Muscle layer of duodenum (tissue), 2 donors: Measurements from ENCODE around the gene SLC35G2.

Source experiments
- H3K27ac ChIP-seq: one replicate; pipeline ENCODE4 v1.7.0; 2013; ENCODE audit warnings: mild to moderate bottlenecking, low read length
- H3K27me3 ChIP-seq: one replicate; pipeline ENCODE4 v1.7.0; 2013; ENCODE audit warnings: low read depth, mild to moderate bottlenecking, control low read depth, low read length
- H3K36me3 ChIP-seq, 2 donors: one replicate each; pipeline ENCODE4 v1.7.0; 2013; ENCODE audit warnings: low read length in 2 of 2, control low read depth in 1 of 2, mild to moderate bottlenecking in 1 of 2; ENCODE audit not compliant: insufficient read depth in 2 of 2, control insufficient read depth in 1 of 2
- H3K4me1 ChIP-seq, 2 donors: one replicate each; pipeline ENCODE4 v1.7.0; 2013; ENCODE audit warnings: low read length in 2 of 2, mild to moderate bottlenecking in 2 of 2, control low read depth in 1 of 2, moderate library complexity in 1 of 2; ENCODE audit not compliant: insufficient read depth in 2 of 2, control insufficient read depth in 1 of 2
- H3K4me3 ChIP-seq, 2 donors: one replicate each; pipeline ENCODE4 v1.7.0; 2013; ENCODE audit warnings: low read length in 2 of 2, low read depth in 1 of 2, mild to moderate bottlenecking in 1 of 2
- H3K9me3 ChIP-seq, 2 donors: one replicate each; pipeline ENCODE4 v1.7.0; 2013; ENCODE audit warnings: low read length in 2 of 2, control low read depth in 1 of 2, mild to moderate bottlenecking in 1 of 2; ENCODE audit not compliant: control insufficient read depth in 1 of 2
- donor health status: healthy.

The SLC35G2 gene

DNA sequence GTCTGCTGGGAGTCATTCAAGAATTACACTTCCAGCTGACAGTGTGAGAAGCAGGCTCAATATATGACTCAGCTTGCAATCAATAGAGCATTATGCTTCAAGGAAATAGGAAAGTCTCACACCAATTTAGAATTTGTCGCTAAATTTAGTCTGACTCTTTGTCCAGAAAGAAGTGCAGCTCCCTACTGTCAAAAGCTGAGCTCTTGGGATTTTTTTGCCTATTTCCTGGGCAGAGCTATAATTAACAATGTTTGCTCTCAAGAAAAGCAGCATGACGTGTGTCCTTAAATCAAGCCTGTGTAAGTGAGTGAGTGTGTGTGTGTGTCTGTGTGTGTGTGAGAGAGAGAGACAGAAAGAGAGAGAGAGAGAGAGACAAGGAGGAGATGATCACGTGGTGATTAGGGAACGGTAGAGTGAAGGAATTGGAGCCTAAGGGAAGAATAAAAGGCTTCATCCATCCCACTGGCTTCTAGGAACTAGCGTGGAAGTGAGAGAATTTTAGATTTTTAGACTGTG lies 16.4 kb upstream of the SLC35G2 start:
- H3K9me3 ChIP-seq = no peaks in the 10 kb centered on the region

DNA sequence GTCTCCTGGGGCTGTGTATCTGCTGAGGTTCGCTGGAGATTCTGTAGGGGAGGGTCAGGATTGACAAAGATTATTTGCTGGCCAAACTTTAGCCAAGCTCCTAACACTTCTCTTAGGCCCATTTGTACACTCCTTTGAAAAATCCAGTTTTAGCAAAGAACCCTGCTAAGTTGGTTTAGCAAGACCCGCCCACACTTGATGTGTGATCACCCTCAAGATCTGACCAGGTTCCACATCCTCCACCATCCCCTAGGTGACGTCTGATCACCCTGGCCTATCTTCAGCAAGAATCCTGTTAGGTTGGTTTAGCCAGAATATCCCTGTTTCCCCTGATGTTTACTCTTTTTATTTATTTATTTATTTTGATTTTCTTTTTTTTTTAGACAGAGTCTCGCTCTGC lies 14.8 kb upstream of the SLC35G2 start:
- H3K27me3 ChIP-seq = no peaks in the 10 kb centered on the region
- H3K9me3 ChIP-seq = no peaks in the 10 kb centered on the region

More for the DNA sequence above, 16.4 kb upstream of the SLC35G2 start:
- Histone ChIP-seq H3K36me3 (no peaks in the 10 kb centered on the region), H3K4me3 (no peak overlapping the region), H3K4me1 (peaks cover 4 to 10% of the 10 kb centered on the region in 2 donors), H3K27ac (peak overlapping the region; percentile 11), H3K27me3 (no peaks in the 10 kb centered on the region)

DNA sequence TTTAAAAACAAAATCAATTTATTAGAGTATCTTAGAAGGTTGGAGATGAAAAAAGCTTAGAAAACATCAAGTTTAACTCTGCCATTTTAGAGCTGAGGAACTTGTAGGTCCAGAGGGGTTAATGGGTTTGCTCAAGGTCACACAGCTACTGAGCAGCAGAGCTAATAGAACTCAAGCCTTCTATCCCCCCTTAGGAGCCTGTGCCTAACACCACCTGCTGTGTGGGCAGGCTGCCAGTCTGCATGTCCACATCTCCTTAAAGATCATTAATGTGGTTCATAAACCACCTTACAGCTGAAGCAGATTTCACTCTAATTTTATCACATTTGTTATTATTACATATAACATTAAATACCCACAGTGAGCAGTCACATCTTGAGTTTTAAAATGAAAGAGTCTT lies 14.1 kb upstream of the SLC35G2 start:
- Histone ChIP-seq H3K4me1 (peaks cover 4 to 10% of the 10 kb centered on the region in 2 donors), H3K9me3 (no peaks in the 10 kb centered on the region), H3K27ac (no peak overlapping the region), H3K27me3 (no peaks in the 10 kb centered on the region), H3K4me3 (no peak overlapping the region), H3K36me3 (no peaks in the 10 kb centered on the region)

More for the DNA sequence above, 14.8 kb upstream of the SLC35G2 start:
- Histone ChIP-seq H3K4me3 (no peak overlapping the region), H3K36me3 (no peaks in the 10 kb centered on the region), H3K4me1 (peaks cover 4 to 10% of the 10 kb centered on the region in 2 donors), H3K27ac (no peak overlapping the region)

DNA sequence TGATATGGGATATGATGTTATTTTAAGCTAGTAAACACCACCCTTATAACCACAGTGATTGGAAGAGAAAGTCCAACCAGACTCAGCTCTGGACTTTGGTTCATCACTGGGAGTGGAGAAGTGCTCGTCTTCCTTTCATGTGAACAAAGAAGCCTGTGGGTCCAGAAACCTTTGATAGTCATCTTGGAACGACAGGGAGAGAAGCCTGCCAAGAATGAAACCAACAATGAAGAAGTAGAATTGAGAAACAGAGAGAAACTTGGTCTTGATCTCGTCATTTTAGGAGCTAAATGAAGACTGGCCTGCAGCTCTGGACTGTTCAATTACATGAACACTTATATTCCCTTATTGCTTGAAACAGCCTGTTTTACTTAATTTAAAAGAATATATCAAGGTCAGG lies 13.1 kb upstream of the SLC35G2 start:
- Histone ChIP-seq H3K27ac (no peak overlapping the region), H3K36me3 (no peaks in the 10 kb centered on the region), H3K4me3 (no peak overlapping the region), H3K27me3 (no peaks in the 10 kb centered on the region), H3K9me3 (no peaks in the 10 kb centered on the region), H3K4me1 (peaks cover 4 to 10% of the 10 kb centered on the region in 2 donors)

DNA sequence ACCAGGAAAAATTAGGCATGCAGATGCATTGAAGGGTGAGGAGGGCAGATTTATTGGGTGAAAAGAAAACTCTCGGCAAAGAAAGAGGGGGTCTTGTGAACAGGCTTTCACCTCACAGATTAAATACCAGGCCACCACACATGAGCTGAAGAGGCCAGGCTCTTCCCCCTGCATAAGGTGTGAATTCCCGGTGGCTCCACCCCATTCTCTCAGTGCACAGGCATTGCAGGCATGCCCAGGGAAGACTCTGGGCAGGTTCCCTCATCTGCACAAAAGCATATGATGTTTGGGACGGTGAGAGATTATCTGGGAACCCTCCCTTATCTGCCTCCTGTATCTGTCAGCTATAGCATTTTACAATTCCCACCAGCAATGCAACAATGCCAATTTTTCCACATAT lies 7.2 kb upstream of the SLC35G2 start:
- Histone ChIP-seq H3K9me3 (no peaks in the 10 kb centered on the region), H3K36me3 (no peaks in the 10 kb centered on the region), H3K4me1 (no peaks in the 10 kb centered on the region), H3K27ac (no peak overlapping the region), H3K27me3 (no peaks in the 10 kb centered on the region), H3K4me3 (no peak overlapping the region)

DNA sequence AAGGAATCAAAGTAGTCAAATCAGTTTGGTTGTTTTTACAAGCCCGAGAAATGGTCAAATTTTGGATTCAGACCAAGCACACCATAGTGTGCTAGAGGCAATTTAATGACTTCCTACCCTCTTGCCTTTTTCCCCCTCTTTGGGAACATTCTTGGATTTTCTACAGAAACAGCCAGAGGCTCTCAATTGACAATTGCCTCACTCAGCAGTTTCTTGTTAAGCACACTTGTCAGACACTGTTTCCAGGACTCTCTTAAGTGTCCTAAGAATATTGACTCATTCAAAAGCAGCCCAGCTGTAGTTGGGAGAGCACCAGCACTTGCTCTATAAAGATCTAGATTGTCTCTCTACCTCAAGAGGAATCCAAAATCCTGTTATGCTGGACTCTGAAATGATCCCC lies 1.5 kb upstream of the SLC35G2 start:
- Histone ChIP-seq H3K27me3 (peaks cover 14% of the 10 kb centered on the region), H3K27ac (no peak overlapping the region), H3K4me1 (peaks cover 4 to 13% of the 10 kb centered on the region in 2 donors), H3K9me3 (no peaks in the 10 kb centered on the region), H3K4me3 (no peak overlapping the region), H3K36me3 (no peaks in the 10 kb centered on the region)

DNA sequence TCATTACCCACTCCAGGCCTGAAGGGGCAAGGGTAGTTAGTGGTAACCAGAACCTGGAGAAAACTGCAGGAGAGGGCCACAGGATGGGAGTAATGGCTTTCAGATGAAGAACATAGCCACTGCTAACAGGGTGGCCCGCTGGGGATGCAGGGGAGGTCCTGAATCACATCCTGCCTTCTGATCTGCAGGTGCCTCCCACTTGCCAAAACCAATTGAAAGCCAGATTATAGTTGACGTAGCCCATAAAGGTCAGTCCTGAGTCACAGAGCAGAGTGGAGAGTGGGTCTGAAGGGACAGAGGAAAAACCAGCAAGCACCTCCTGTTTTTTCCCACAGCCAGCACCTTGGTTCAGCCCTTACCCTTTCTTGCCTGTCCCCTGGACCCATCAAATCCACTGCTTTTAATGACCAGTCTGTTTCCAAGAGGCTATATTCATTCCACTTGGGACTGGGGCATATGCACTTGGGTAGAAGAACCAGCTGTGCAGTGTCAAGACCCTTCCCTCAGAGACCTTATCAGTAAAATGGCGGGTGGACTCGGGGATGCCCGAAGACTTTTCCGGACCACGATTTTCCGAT lies 646 bp upstream of the SLC35G2 start:
- Histone ChIP-seq H3K9me3 (no peaks in the 10 kb centered on the region), H3K27ac (no peak overlapping the region), H3K4me1 (peaks cover 4 to 13% of the 10 kb centered on the region in 2 donors), H3K27me3 (peaks cover 14% of the 10 kb centered on the region), H3K4me3 (peak overlapping the region; percentile 67 to 74), H3K36me3 (no peaks in the 10 kb centered on the region)

DNA sequence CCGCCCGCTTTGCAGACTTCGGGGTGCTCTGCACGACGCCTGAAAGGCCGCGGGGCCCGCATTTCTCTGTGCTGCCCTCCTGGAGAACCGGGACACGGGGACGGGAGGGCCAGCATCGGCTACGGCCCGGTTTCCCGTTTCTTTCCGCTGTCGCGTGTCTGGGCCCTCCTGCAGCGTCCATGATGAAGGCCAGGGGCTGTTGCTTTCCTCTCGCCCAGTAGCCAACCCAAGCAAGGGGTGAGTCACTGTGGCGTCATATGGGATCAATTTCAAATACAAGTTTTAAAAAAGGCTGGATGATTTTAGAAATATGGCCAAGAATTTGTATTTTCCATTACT lies 435 bp downstream of the SLC35G2 start:
- H3K27ac ChIP-seq = peak overlapping the region; percentile 0

DNA sequence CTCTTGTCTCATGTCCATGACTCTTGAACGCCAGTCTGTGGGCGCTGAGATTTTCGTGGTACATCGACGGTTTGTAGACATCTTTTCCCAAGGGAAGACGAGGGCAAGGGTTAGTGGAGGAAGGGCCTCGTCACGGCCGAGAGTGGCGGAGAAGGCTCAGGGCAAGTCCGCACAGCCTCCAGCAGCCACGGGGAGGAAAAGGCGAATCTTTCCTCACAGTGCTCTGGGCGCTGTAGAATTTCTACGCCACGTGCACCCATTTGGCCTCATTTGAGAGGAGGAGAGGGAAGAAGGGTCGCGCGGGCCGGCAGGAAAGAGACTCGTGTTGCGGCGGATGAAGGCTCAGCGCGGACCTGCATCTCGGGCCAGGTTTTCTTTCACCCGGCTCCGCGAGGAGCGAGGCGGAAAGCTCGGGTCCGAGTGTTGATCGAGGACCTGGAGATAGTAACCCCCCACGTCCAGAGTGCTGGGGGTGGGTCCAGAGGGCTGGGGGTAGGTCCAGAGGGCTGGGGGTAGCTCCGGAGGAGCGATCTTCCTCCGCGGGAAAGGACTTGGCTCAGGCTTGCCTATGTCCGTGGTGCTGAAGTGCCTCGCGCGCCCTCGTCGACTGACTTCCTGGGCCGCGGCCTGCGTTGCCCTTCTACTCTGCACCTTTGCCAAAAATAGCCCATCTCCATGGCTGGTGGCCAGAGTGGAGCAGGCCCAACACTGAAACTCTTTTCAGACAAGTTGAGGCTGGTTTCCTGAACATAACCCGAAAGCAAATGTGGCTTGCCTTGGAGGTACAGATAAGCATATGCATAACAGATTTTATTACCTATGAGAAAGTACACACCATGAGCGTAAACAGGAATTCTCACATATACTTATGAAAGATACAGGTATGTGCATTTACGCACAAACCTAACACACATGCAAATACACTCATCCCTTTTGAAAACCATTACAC lies 1.1 kb downstream of the SLC35G2 start:
- no peaks in the 10 kb centered on the region for H3K36me3 ChIP-seq
- H3K4me1 ChIP-seq = peaks cover 4 to 13% of the 10 kb centered on the region in 2 donors
- H3K27me3 ChIP-seq = peaks cover 14% of the 10 kb centered on the region
- peak overlapping the region; percentile 67 to 74 for H3K4me3 ChIP-seq
- peak overlapping the region; percentile 0 for H3K27ac ChIP-seq
- H3K9me3 ChIP-seq = peaks cover 0 to 4% of the 10 kb centered on the region in 2 donors

More for the DNA sequence above, 435 bp downstream of the SLC35G2 start:
- Histone ChIP-seq H3K36me3 (no peaks in the 10 kb centered on the region), H3K9me3 (peaks cover 0 to 4% of the 10 kb centered on the region in 2 donors), H3K4me1 (peaks cover 4 to 13% of the 10 kb centered on the region in 2 donors), H3K4me3 (peak overlapping the region; percentile 67 to 74), H3K27me3 (peaks cover 14% of the 10 kb centered on the region)

DNA sequence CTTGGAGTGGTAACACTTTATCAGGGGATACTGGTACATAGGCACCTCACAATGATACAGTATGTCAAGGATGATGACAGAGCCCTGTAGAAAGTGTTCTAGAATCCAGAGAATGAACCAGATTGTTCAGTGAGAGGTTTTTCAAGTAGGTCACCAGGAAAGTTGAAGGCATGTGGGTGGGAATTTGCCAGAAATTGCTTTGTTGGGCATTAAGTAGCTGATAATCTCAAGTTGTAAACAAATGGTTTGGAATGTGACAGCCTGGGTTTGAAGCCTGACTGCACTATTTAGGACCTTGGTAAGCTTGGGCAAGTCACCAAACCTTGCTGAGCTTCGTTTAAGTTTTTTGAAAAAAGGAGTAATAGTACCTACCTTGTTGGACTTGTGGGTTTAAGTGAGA lies 12.5 kb downstream of the SLC35G2 start:
- H3K4me1 ChIP-seq = peaks cover 0 to 11% of the 10 kb centered on the region in 2 donors
- no peak overlapping the region for H3K4me3 ChIP-seq
- H3K9me3 ChIP-seq = no peaks in the 10 kb centered on the region
- no peak overlapping the region for H3K27ac ChIP-seq
- H3K27me3 ChIP-seq = no peaks in the 10 kb centered on the region
- no peaks in the 10 kb centered on the region for H3K36me3 ChIP-seq

DNA sequence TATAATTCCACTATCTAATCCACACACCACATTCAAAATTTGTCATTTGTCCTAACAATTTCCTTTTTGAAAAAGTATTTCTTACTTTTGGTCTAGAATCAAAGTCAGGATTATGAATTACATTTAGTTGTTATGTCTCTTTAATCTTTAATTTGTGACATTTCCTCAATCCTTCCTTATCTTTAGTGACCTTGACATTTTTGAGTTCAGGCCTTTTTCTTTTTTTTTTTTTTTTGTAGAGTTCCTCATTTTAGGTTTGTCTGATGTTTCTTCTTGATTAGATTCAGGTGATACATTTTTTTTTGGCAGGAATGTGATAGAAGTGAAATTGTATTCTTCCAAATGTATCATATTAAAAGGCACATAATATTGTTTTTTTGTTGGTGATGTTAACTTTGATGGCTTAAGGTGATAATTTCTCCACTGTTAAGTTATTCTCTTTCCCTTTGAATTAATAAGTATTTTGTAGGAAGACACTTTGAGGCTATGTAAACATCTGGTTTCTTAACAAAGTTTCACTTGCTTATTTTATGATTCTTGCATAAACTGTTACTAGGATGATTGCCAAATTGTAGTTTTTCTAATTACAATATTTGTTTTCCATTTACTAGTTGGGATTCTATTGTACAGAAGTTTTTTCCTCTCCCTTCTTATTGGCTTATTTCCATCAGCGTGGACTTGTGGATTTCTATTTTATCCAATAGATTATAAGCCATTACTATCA lies 16.3 kb downstream of the SLC35G2 start:
- Histone ChIP-seq H3K4me1 (peaks cover 0 to 31% of the 10 kb centered on the region in 2 donors), H3K4me3 (no peak overlapping the region), H3K36me3 (no peaks in the 10 kb centered on the region), H3K27me3 (no peaks in the 10 kb centered on the region), H3K9me3 (no peaks in the 10 kb centered on the region), H3K27ac (no peak overlapping the region)
